Measurements from ENCODE around the gene DLL1. TPM values are rescaled to one million over a fixed set of nuclear protein-coding genes. Genes with fewer than 3 reads are reported as not detected.
A peak's percentile ranks its signal among the peaks of the same experiment; 100 is the strongest.
"Not testable (repeated sequence)": the region's sequence is repeated elsewhere in the genome, so short reads cannot be mapped to it uniquely, and the experiment has no call there.

Gene DLL1
- total RNA-seq: 12.9 TPM
- long read RNA-seq, transcript DLL1-201 (11 exons, 3,174 nt): major isoform, 8 of 19 reads
- long read RNA-seq, partial matches to known transcripts: 4 of 19 reads
- long read RNA-seq, other reads (novel, unspliced or antisense): 7 of 19 reads

GRCh38 chr6:170290296-170291128 lies at the start of gene DLL1:
Gene DLL1, minus strand, starts transcription at chr6:170291078. Its CDS starts 939 bp downstream, at chr6:170290139.
- DNase-seq: peak; percentile 62
- peak within 1 kb of the TSS; percentile 81 for H3K27ac ChIP-seq
- H3K36me3 ChIP-seq: peaks cover 8% of the 10 kb centered on the region
- H3K4me1 ChIP-seq: peaks cover 72% of the 10 kb centered on the region
- ATAC-seq: peak; percentile 51 to 59
- H3K4me3 ChIP-seq: peak within 1 kb of the TSS; percentile 84
- peaks cover 79% of the 10 kb centered on the region for H3K27me3 ChIP-seq (ENCODE audit: low read depth)
- no peaks in the 10 kb centered on the region for H3K9me3 ChIP-seq
- intact Hi-C loops (cut with DNase I): no loop called here
- TF ChIP-seq CTCF (IDR thresholded peaks at IDR 0.05): no peak

- H3K4me3 ChIP-seq; intact Hi-C loops (cut with DNase I); H3K27ac ChIP-seq; DNase-seq; ATAC-seq; H3K4me1 ChIP-seq; H3K9me3 ChIP-seq; H3K27me3 ChIP-seq (ENCODE audit: low read depth): not testable (repeated sequence)
- H3K36me3 ChIP-seq: peaks cover 50% of the 10 kb centered on the region
Measured at GRCh38 chr6:170335199-170335598, 44.3 kb upstream of the DLL1 start.

GRCh38 chr6:170329321-170329720 lies 38.4 kb upstream of the DLL1 start:
- H3K36me3 ChIP-seq: peaks cover 94% of the 10 kb centered on the region
- no peaks in the 10 kb centered on the region for H3K27me3 ChIP-seq (ENCODE audit: low read depth)
- TF ChIP-seq CTCF (IDR thresholded peaks at IDR 0.05): no peak
- H3K9me3 ChIP-seq: no peaks in the 10 kb centered on the region
- H3K4me1 ChIP-seq: no peaks in the 10 kb centered on the region
- intact Hi-C loops (cut with DNase I): no loop called here
- H3K27ac ChIP-seq: no peak overlapping the region
- no peak overlapping the region for H3K4me3 ChIP-seq
- ATAC-seq (no peak), DNase-seq (no peak)

GRCh38 chr6:170317718-170318117 lies 26.8 kb upstream of the DLL1 start:
- no peaks in the 10 kb centered on the region for H3K27me3 ChIP-seq (ENCODE audit: low read depth)
- no peak overlapping the region for H3K4me3 ChIP-seq
- peaks cover 28% of the 10 kb centered on the region for H3K36me3 ChIP-seq
- TF ChIP-seq CTCF (IDR thresholded peaks at IDR 0.05): no peak
- ATAC-seq: peak; percentile 44 to 54
- DNase-seq: no peak
- intact Hi-C loops (cut with DNase I): no loop called here
- no peaks in the 10 kb centered on the region for H3K9me3 ChIP-seq
- H3K27ac ChIP-seq: peak overlapping the region; percentile 61
- peaks cover 7% of the 10 kb centered on the region for H3K4me1 ChIP-seq

GRCh38 chr6:170317076-170317475 lies 26.2 kb upstream of the DLL1 start:
- Histone ChIP-seq H3K27me3 (ENCODE audit: low read depth) (no peaks in the 10 kb centered on the region), H3K4me3 (no peak overlapping the region), H3K27ac (peak overlapping the region; percentile 5), H3K9me3 (no peaks in the 10 kb centered on the region), H3K36me3 (peaks cover 23% of the 10 kb centered on the region), H3K4me1 (peaks cover 7% of the 10 kb centered on the region)
- ATAC-seq (no peak), DNase-seq (no peak)
- intact Hi-C loops (cut with DNase I): no loop called here
- TF ChIP-seq CTCF (IDR thresholded peaks at IDR 0.05): no peak

- H3K4me3 ChIP-seq: no peak overlapping the region
- peaks cover 8% of the 10 kb centered on the region for H3K4me1 ChIP-seq
- intact Hi-C loops (cut with DNase I): no loop called here
- no peaks in the 10 kb centered on the region for H3K27me3 ChIP-seq (ENCODE audit: low read depth)
- H3K27ac ChIP-seq: no peak overlapping the region
- DNase-seq: no peak
- ATAC-seq: no peak
- H3K9me3 ChIP-seq: no peaks in the 10 kb centered on the region
- peaks cover 22% of the 10 kb centered on the region for H3K36me3 ChIP-seq
- no peak for TF ChIP-seq CTCF (IDR thresholded peaks at IDR 0.05)
Measured at GRCh38 chr6:170316071-170316470, 25.2 kb upstream of the DLL1 start.

Data from lower lobe of right lung (tissue), 2 donors.